HG02973 (cell line): ENCODE results near the gene BAG5.
"Not testable (repeated sequence)": the region's sequence is repeated elsewhere in the genome, so short reads cannot be mapped to it uniquely, and the experiment has no call there.

Experiments
- ATAC-seq: cut with Tn5 transposase; IDR thresholded peaks from one replicate; pipeline ENCODE4 v1.9.1; 2021; ENCODE audit warnings: moderate library complexity; ENCODE audit not compliant: unreplicated experiment

Gene BAG5

GRCh38 chr14:103512701-103513611, 49.5 kb downstream of the BAG5 start:
- ATAC-seq, result no peak

GRCh38 chr14:103512180-103512579, 50.3 kb downstream of the BAG5 start:
- not testable (repeated sequence) for ATAC-seq

- ATAC-seq, result no peak
These were observed 51.4 kb downstream of the BAG5 start for GRCh38 chr14:103510724-103511693.

- no peak for ATAC-seq
These were observed 52.4 kb downstream of the BAG5 start for GRCh38 chr14:103509864-103510723.

GRCh38 chr14:103508521-103509329, 53.7 kb downstream of the BAG5 start:
- no peak for ATAC-seq

GRCh38 chr14:103507751-103508150, 54.7 kb downstream of the BAG5 start:
- ATAC-seq, result no peak
